Measurements from ENCODE around the gene TBC1D28. TPM values are rescaled to one million over a fixed set of nuclear protein-coding genes. Genes with fewer than 3 reads are reported as not detected.
"Not testable (repeated sequence)": the region's sequence is repeated elsewhere in the genome, so short reads cannot be mapped to it uniquely, and the experiment has no call there.

TBC1D28 gene
- not detected for polyA plus RNA-seq (ENCODE audit: insufficient read length in 10 of 10)
- long read RNA-seq, donor 1 = 0 reads
- long read RNA-seq, donor 2, partial matches to known transcripts = 15 of 27 reads
- long read RNA-seq, donor 2, other reads (novel, unspliced or antisense) = 12 of 27 reads
- long read RNA-seq, donor 3 = 0 reads
- long read RNA-seq, donor 4, partial matches to known transcripts = 11 of 11 reads
- long read RNA-seq, donor 4, other reads (novel, unspliced or antisense) = 0 of 11 reads
- long read RNA-seq, donor 5, partial matches to known transcripts = 50 of 63 reads
- long read RNA-seq, donor 5, other reads (novel, unspliced or antisense) = 13 of 63 reads
- long read RNA-seq, donor 6, partial matches to known transcripts = 0 of 19 reads
- long read RNA-seq, donor 6, other reads (novel, unspliced or antisense) = 19 of 19 reads
- long read RNA-seq, donor 7, partial matches to known transcripts = 0 of 7 reads
- long read RNA-seq, donor 7, other reads (novel, unspliced or antisense) = 7 of 7 reads
- long read RNA-seq, donor 8 = 0 reads
- long read RNA-seq, donor 9 = 0 reads

DNA sequence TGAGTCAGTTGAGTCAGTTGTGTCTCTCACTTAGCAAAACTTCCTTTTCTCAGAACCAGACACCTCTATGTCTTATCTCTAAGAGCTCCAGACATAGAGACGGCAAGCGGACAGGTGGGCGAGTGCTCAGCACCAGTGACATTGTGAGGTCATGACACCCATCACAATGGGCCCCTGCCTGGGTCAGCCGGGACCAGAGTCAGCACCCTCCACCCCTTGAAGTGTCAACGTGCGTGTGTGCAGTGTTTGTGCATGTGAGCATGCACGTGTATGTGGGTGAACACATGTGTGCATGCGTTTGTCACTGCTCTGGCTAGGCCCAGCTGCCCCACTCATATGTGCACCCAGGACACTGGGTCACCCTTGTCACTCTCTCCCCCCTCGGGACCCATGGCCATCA lies at the start of gene TBC1D28:
TSS of gene TBC1D28 (minus strand) at position 101 of the 400 bp plus-strand sequence. CDS start 3,039 bp downstream, outside the sequence.
- not testable (repeated sequence) for DNase-seq

GRCh38 chr17:18682668-18683067 lies 38.5 kb upstream of the TBC1D28 start:
- peak in 1 of 3 donors; percentile 11 for DNase-seq

GRCh38 chr17:18681767-18682571 lies 37.8 kb upstream of the TBC1D28 start, which contains the start of gene FOXO3B:
Gene FOXO3B, minus strand, starts transcription at chr17:18682314. Its CDS starts 663 bp downstream, at chr17:18681651.
- peak; percentile 87 to 92 (median 91) for DNase-seq

- not testable (repeated sequence) for DNase-seq
Measured at GRCh38 chr17:18677381-18677780, 33.2 kb upstream of the TBC1D28 start.

DNA sequence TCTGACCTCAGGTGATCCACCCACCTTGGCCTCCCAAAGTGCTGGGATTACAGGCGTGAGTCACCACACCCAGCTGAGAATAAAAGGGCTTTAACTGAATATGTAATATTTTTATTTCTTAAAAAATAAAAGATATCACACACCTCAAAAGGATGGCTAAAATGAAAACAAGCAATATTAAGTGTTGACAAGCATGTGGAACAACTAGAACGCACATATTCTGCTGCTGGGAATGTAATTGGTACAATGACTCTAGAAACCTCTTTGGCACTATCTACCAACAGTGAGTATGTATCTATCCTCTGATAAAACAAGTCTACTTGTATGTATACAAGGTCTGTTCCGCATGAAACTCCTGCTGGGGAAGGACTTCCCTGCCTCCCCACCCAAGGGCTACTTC lies 32.7 kb upstream of the TBC1D28 start:
- not testable (repeated sequence) for DNase-seq

DNA sequence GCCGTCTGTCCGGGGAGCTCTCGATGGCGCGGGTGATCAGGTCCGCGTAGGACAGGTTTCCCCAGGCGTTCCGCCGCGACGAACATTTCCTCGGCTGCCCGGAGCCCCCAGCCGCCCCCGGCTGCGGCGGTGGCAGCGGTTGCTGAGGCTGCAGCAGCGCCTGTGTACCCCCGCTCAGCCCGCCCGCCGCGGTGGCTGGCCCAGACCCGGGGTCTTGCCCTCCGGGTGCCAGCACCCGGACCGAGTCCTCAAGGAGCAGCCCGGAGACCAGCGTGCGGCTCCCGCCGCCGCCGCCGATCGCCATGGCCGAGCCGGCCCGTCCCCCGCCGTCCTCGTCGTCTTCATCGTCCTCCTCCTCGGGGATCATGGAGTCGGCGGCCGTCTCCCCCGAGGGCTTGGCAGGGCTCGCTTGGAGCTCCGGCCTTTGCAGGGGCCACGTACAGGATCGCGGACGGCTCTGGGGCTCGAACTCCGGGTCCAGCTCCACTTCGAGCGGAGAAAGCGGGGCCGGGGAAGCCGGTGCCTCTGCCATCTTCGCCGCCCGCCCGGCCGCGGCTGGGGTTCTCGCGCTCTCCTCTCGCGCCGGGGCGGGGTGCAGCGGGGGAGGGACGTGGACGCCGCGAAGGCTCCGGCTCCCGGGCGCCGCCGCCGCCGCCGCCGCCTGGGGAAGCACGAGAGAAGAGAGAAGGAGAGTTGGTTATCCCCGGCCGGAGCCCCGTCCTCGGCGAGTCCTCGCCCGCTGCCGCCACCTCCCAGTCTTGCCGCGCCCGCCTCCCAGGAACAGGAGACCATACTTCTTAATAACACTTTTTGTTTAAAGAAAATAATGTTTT lies 28.4 kb upstream of the TBC1D28 start:
- DNase-seq = not testable (repeated sequence)

- not testable (repeated sequence) for DNase-seq
Measured at GRCh38 chr17:18668625-18669024, 24.4 kb upstream of the TBC1D28 start.

DNA sequence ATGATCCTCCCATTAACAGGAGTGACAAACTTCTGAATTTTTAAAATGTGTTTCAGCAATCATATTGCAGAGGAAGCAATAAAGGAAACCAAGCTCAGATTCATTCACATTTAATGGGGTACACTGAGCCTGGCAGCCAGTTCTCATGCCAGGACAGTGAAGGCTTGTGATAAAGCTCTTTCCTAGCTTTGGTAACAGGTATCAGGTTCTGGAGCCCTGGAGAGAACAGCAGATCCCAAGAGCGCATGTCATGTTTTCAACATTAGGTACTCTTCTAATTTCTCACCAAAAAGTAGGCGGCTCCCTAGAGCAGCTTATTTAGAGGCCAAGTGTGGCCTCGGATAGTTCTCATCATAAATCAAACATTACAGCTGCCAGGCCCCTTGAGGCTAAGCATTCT lies 23.3 kb upstream of the TBC1D28 start:
- DNase-seq = not testable (repeated sequence)

DNA sequence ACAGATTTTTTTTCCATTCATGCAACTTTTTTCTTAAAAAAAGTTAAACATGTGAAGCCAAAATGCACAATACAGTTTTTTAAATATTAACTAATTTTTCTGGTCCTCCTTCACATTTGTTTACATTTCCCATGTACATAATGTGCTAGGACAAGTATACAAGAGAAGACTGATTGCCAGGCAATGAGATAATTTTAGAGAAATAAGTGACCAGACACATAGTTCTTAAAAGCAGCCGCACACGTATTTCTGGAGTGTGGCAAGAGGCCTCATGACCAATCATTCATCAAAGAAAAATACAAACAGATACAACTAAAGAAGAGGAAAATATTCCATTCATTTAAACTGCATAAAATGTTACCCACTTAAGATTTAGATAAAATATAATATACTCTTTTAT lies 22.1 kb upstream of the TBC1D28 start:
- DNase-seq = not testable (repeated sequence)

- not testable (repeated sequence) for DNase-seq
Measured at GRCh38 chr17:18661924-18662624, 17.9 kb upstream of the TBC1D28 start.

- DNase-seq = not testable (repeated sequence)
Measured at GRCh38 chr17:18650094-18650493, 5.9 kb upstream of the TBC1D28 start.

DNA sequence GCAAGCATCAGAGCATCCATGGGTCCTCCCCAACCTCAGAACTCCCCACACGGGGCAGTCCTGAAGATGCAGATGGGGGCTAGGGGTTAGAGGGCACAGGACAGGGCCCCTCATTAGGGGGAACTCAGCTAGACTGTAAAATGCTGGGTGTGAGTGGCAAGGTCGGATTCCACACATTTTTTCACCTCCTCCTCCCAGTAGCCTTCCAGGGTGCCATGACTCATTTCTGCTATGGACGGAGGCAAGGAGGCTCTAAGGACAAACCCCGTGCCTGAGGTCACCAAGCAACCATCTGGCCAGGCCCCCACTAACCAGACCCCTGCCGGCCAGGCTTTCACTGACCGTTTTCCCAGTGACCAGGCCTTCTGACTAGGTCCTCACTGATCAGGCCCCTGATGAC lies 1.1 kb downstream of the TBC1D28 start:
- not testable (repeated sequence) for DNase-seq

GRCh38 chr17:18638357-18638756 lies 5.8 kb downstream of the TBC1D28 start:
- DNase-seq = not testable (repeated sequence)

DNA sequence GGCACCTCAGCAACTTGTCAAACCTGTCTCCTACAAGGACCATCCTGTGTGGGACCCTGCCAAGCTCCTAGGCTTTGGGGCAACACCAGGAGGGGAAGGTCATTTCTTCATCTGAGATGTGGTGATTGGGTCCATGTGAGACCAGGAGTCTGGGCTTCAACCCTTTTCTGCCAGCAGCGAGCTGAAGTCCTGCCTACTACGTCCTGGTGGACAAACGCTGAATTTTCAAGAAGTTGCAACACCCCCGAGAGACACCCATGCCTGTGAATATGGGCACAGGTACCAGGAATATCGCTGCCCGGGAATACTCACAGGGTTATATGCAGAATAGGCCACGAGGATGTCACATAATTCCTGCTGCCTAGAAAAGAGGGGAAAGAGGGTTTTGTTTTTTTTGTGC lies 8.0 kb downstream of the TBC1D28 start:
- not testable (repeated sequence) for DNase-seq

DNA sequence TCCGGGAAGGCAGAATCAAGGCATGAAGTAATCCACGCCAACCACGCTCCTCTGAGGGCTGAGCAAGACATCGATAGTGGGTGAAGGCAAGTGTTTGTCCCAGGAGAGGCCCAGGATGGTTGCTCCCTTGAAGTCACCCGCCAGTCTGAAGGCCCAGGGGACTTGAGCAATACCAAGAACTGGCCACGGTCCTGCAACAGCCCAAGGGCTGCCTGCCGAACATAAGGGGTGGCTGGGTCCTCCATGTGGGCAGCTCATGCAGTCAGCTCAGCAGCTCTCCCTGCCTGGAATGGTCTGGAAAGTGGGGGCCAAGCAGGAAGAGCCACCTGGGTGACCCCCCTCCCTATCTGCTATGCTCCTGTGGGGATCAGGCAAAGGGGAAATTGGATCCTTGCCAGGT lies 8.4 kb downstream of the TBC1D28 start:
- not testable (repeated sequence) for DNase-seq

GRCh38 chr17:18634550-18635263 lies 9.5 kb downstream of the TBC1D28 start:
- DNase-seq = peak in 1 of 3 donors; percentile 13

- no peak for DNase-seq
Measured at GRCh38 chr17:18626152-18626870, 17.9 kb downstream of the TBC1D28 start.

GRCh38 chr17:18625509-18626104 lies 18.6 kb downstream of the TBC1D28 start:
- DNase-seq = peak; percentile 85 to 94 (median 89)
